MM.1S (cell line): ENCODE results near the gene TSPAN19.

Source experiments
- DNase-seq: peaks from one replicate; pipeline ENCODE4 v3.0.0-alpha.2; 2015
- H2AFZ ChIP-seq: fragments of 300-600 bp; sonication (generic); 2 replicates; pipeline ENCODE4 v1.6.0; 2016; ENCODE audit warnings: antibody characterized with exemption, low read length
- H3F3A ChIP-seq: fragments of 300-600 bp; sonication (generic); 2 replicates; pipeline ENCODE4 v1.6.1; 2016; ENCODE audit warnings: mild to moderate bottlenecking, antibody characterized with exemption, low read length, moderate library complexity, mixed read lengths; ENCODE audit not compliant: insufficient read depth
- H3K27ac ChIP-seq: fragments of 300-600 bp; sonication (generic); 2 replicates; pipeline ENCODE4 v1.5.1; 2016; ENCODE audit warnings: mild to moderate bottlenecking, low read length
- H3K27me3 ChIP-seq: fragments of 300-600 bp; sonication (generic); replicated peaks from 2 replicates; pipeline ENCODE4 v1.6.0; 2016; ENCODE audit warnings: low read length; ENCODE audit not compliant: insufficient read depth
- H3K36me3 ChIP-seq: fragments of 300-600 bp; sonication (generic); replicated peaks from 2 replicates; pipeline ENCODE4 v1.6.1; 2016; ENCODE audit warnings: mild to moderate bottlenecking, low read length, mixed read lengths; ENCODE audit not compliant: insufficient read depth
- H3K4me1 ChIP-seq: fragments of 300-600 bp; sonication (generic); 2 replicates; pipeline ENCODE4 v1.6.1; 2016; ENCODE audit warnings: low read length, mixed read lengths
- H3K4me2 ChIP-seq: fragments of 300-600 bp; sonication (generic); 2 replicates; pipeline ENCODE4 v1.6.0; 2016; ENCODE audit warnings: low read depth, low read length
- H3K4me3 ChIP-seq: fragments of 300-600 bp; sonication (generic); 2 replicates; pipeline ENCODE4 v1.5.1; 2016; ENCODE audit warnings: low read length, mixed read lengths
- H3K79me2 ChIP-seq: fragments of 300-600 bp; sonication (generic); 2 replicates; pipeline ENCODE4 v1.6.1; 2016; ENCODE audit warnings: mixed run types, low read length, mixed read lengths
- H3K9ac ChIP-seq: fragments of 300-600 bp; sonication (generic); 2 replicates; pipeline ENCODE4 v1.6.1; 2016; ENCODE audit warnings: low read length, mixed read lengths
- H3K9me2 ChIP-seq: fragments of 300-600 bp; sonication (generic); replicated peaks from 2 replicates; pipeline ENCODE4 v1.6.1; 2016; ENCODE audit warnings: mild to moderate bottlenecking, low read length, mixed read lengths; ENCODE audit not compliant: insufficient read depth
- H3K9me3 ChIP-seq: fragments of 300-600 bp; sonication (generic); replicated peaks from 2 replicates; pipeline ENCODE4 v1.6.1; 2016; ENCODE audit warnings: mild to moderate bottlenecking, low read length, mixed read lengths; ENCODE audit not compliant: insufficient read depth
- H4K20me1 ChIP-seq: fragments of 300-600 bp; sonication (generic); 2 replicates; pipeline ENCODE4 v1.6.1; 2016; ENCODE audit warnings: mild to moderate bottlenecking, low read length, moderate library complexity, mixed read lengths; ENCODE audit not compliant: insufficient read depth
- CTCF ChIP-seq: fragments of 300-600 bp; sonication (generic); IDR thresholded peaks from 2 replicates; pipeline ENCODE4 v1.5.1; 2016; ENCODE audit warnings: antibody characterized with exemption, low read length, mixed read lengths
- EZH2 ChIP-seq: fragments of 300-600 bp; sonication (generic); optimal IDR thresholded peaks from 2 replicates; pipeline ENCODE3; 2017; ENCODE audit warnings: low read depth, mild to moderate bottlenecking, antibody characterized with exemption, low read length, mixed read lengths
- EZH2phosphoT487 ChIP-seq: fragments of 300-600 bp; sonication (generic); IDR thresholded peaks from 2 replicates; pipeline ENCODE4 v1.6.1; 2018; ENCODE audit warnings: antibody characterized with exemption, low read length

The TSPAN19 gene

GRCh38 chr12:85017133-85017532 lies 18.9 kb downstream of the TSPAN19 start:
- no peaks in the 10 kb centered on the region for H3K79me2 ChIP-seq
- H3K4me1 ChIP-seq = no peaks in the 10 kb centered on the region
- no peak for DNase-seq
- H3F3A ChIP-seq = no peaks in the 10 kb centered on the region
- no peaks in the 10 kb centered on the region for H3K27me3 ChIP-seq
- TF ChIP-seq EZH2phosphoT487 (no peak), EZH2 (no peak), CTCF (no peak)
- no peaks in the 10 kb centered on the region for H4K20me1 ChIP-seq
- H2AFZ ChIP-seq = no peak overlapping the region
- H3K4me2 ChIP-seq = no peak overlapping the region
- H3K9me2 ChIP-seq = no peaks in the 10 kb centered on the region
- no peak overlapping the region for H3K4me3 ChIP-seq
- no peak overlapping the region for H3K27ac ChIP-seq
- H3K9ac ChIP-seq = no peak overlapping the region
- H3K36me3 ChIP-seq = no peaks in the 10 kb centered on the region
- no peaks in the 10 kb centered on the region for H3K9me3 ChIP-seq

- Histone ChIP-seq H2AFZ (no peak overlapping the region), H3K9me2 (no peaks in the 10 kb centered on the region), H3K9me3 (no peaks in the 10 kb centered on the region), H3K79me2 (no peaks in the 10 kb centered on the region), H3K36me3 (no peaks in the 10 kb centered on the region), H4K20me1 (no peaks in the 10 kb centered on the region), H3K27ac (no peak overlapping the region), H3K4me1 (no peaks in the 10 kb centered on the region), H3K9ac (no peak overlapping the region), H3F3A (no peaks in the 10 kb centered on the region), H3K4me2 (no peak overlapping the region), H3K27me3 (no peaks in the 10 kb centered on the region), H3K4me3 (no peak overlapping the region)
- no peak for TF ChIP-seq CTCF
- TF ChIP-seq EZH2 = no peak
- TF ChIP-seq EZH2phosphoT487 = no peak
- no peak for DNase-seq
Observed at GRCh38 chr12:85016413-85016812, 19.7 kb downstream of the TSPAN19 start.

GRCh38 chr12:85007836-85008235 lies 28.2 kb downstream of the TSPAN19 start:
- no peaks in the 10 kb centered on the region for H3F3A ChIP-seq
- no peaks in the 10 kb centered on the region for H4K20me1 ChIP-seq
- H3K79me2 ChIP-seq = no peaks in the 10 kb centered on the region
- H3K4me3 ChIP-seq = no peak overlapping the region
- TF ChIP-seq EZH2phosphoT487 (no peak), CTCF (no peak), EZH2 (no peak)
- no peak overlapping the region for H2AFZ ChIP-seq
- H3K27ac ChIP-seq = no peak overlapping the region
- no peak overlapping the region for H3K9ac ChIP-seq
- no peaks in the 10 kb centered on the region for H3K9me2 ChIP-seq
- no peaks in the 10 kb centered on the region for H3K36me3 ChIP-seq
- H3K9me3 ChIP-seq = no peaks in the 10 kb centered on the region
- no peak overlapping the region for H3K4me2 ChIP-seq
- no peak for DNase-seq
- no peaks in the 10 kb centered on the region for H3K4me1 ChIP-seq
- H3K27me3 ChIP-seq = no peaks in the 10 kb centered on the region
